ENCODE measurements around the gene LPAR2.
"Not testable (repeated sequence)": the region's sequence is repeated elsewhere in the genome, so short reads cannot be mapped to it uniquely, and the experiment has no call there.

LPAR2 gene

GRCh38 chr19:19627621-19628500 is at the start of gene LPAR2:
LPAR2 (minus strand) TSS chr19:19628220; CDS start chr19:19627275, 945 bp downstream.
- DNase-seq = no peak

GRCh38 chr19:19677579-19677978 is 49.6 kb upstream of the LPAR2 start:
- no peak for DNase-seq

- no peak for DNase-seq
Measured at GRCh38 chr19:19674315-19674714, 46.3 kb upstream of the LPAR2 start.

- no peak for DNase-seq
Measured at GRCh38 chr19:19672816-19673215, 44.8 kb upstream of the LPAR2 start.

- no peak for DNase-seq
Measured at GRCh38 chr19:19670070-19670551, 42.1 kb upstream of the LPAR2 start.

- peak; percentile 46 for DNase-seq
Measured at GRCh38 chr19:19668230-19669012, 40.4 kb upstream of the LPAR2 start, which contains the start of gene ZNF101. ZNF101 (plus strand) TSS chr19:19668839; CDS start chr19:19668964, 125 bp downstream.

GRCh38 chr19:19665420-19665948 is 37.5 kb upstream of the LPAR2 start:
- not testable (repeated sequence) for DNase-seq

- peak; percentile 85 for DNase-seq
Measured at GRCh38 chr19:19663256-19664120, 35.5 kb upstream of the LPAR2 start, which contains the start of gene ATP13A1. ATP13A1 (minus strand) TSS chr19:19663676; CDS start chr19:19663666, 10 bp downstream.

GRCh38 chr19:19662871-19663255 is 34.8 kb upstream of the LPAR2 start:
- DNase-seq = no peak

GRCh38 chr19:19662344-19662743 is 34.3 kb upstream of the LPAR2 start:
- no peak for DNase-seq

GRCh38 chr19:19661675-19662251 is 33.7 kb upstream of the LPAR2 start:
- peak; percentile 63 for DNase-seq

GRCh38 chr19:19661141-19661674 is 33.2 kb upstream of the LPAR2 start:
- DNase-seq = no peak

GRCh38 chr19:19659646-19660245 is 31.7 kb upstream of the LPAR2 start:
- DNase-seq = no peak

- no peak for DNase-seq
Measured at GRCh38 chr19:19657397-19657783, 29.4 kb upstream of the LPAR2 start.

- no peak for DNase-seq
Measured at GRCh38 chr19:19656451-19657396, 28.7 kb upstream of the LPAR2 start.

- DNase-seq = no peak
Measured at GRCh38 chr19:19655641-19656343, 27.8 kb upstream of the LPAR2 start.

- no peak for DNase-seq
Measured at GRCh38 chr19:19655051-19655594, 27.1 kb upstream of the LPAR2 start.

- no peak for DNase-seq
Measured at GRCh38 chr19:19654441-19654840, 26.4 kb upstream of the LPAR2 start.

GRCh38 chr19:19653597-19654147 is 25.7 kb upstream of the LPAR2 start:
- no peak for DNase-seq
